ENCODE measurements around the gene ACADVL. TPM values are rescaled to one million over a fixed set of nuclear protein-coding genes. Genes with fewer than 3 reads are reported as not detected.

The ACADVL gene
- total RNA-seq, 1 experiment from 2014 or later = 558 TPM

DNA sequence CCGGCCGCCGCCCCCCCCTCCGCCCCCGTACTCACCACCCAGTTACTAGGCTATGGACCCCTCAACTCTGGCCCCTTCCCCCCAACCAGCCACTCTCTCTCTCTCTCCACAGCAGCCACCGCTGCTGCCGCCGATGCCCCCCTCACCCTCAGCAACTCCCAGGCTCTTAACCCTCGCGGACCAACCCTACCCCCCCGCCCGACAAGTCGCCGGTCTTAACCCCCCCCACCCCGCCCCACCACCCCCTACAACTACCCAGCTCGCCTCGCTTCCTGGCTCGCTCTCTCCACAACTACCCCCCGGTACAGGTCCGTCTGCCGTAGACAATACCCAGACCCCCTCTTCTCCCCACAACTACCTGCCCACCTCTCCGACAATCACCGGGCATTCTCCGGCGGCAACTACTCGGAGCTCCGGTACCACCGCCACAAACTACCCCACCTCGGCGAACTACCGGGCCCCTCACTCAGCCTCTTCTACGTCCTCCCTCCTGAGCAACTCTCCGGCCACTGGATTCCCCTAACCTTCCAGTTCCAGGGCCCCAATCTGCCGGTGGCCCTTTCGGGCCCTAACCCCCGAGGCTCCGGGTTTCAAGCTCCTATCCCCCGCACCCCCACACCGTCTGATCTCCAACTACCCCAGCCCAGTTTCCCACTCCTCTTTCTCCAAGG is 18.8 kb downstream of the ACADVL start:
- Histone ChIP-seq H2AFZ (ENCODE audit: low read length) (peak overlapping the region; percentile 50; the same call in 1 of the 2 replicates), H3K27me3 (ENCODE audit: low read length) (no peaks in the 10 kb centered on the region), H3K9me3 (ENCODE audit: low read length) (no peaks in the 10 kb centered on the region), H3K79me2 (ENCODE audit: low read length) (peaks cover 60% of the 10 kb centered on the region), H3F3A (ENCODE audit: low read length, unreplicated experiment) (peaks cover 8% of the 10 kb centered on the region), H4K20me1 (ENCODE audit: low read length) (no peaks in the 10 kb centered on the region), H3K4me2 (ENCODE audit: low read length) (peak overlapping the region; percentile 85), H3K9me2 (replicated peaks; ENCODE audit: low read length) (no peaks in the 10 kb centered on the region), H3K36me3 (ENCODE audit: low read depth, low read length) (peaks cover 13% of the 10 kb centered on the region; the same call in 1 of the 2 replicates), H3K4me3 (ENCODE audit: low read length) (peak overlapping the region; percentile 96), H3K27ac (ENCODE audit: low read length) (0 out of 2 replicates have a peak overlapping the region, but pooled peaks have one; percentile 32), H3K4me1 (ENCODE audit: insufficient read depth, low read length) (peaks cover 40% of the 10 kb centered on the region), H3K9ac (ENCODE audit: low read length) (peak overlapping the region; percentile 91)
- intact Hi-C loops (cut with micrococcal nuclease) = no loop called here
- BruUV-seq (replicated peaks) = no TSS peak
- POLR2A ChIA-PET (ENCODE audit: unreplicated experiment) = no interaction called here
- TF ChIP-seq, protein P1, sequence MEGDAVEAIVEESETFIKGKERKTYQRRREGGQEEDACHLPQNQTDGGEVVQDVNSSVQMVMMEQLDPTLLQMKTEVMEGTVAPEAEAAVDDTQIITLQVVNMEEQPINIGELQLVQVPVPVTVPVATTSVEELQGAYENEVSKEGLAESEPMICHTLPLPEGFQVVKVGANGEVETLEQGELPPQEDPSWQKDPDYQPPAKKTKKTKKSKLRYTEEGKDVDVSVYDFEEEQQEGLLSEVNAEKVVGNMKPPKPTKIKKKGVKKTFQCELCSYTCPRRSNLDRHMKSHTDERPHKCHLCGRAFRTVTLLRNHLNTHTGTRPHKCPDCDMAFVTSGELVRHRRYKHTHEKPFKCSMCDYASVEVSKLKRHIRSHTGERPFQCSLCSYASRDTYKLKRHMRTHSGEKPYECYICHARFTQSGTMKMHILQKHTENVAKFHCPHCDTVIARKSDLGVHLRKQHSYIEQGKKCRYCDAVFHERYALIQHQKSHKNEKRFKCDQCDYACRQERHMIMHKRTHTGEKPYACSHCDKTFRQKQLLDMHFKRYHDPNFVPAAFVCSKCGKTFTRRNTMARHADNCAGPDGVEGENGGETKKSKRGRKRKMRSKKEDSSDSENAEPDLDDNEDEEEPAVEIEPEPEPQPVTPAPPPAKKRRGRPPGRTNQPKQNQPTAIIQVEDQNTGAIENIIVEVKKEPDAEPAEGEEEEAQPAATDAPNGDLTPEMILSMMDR (conservative IDR thresholded peaks at IDR 0.05; ENCODE audit: low read depth, low read length) = no peak
- no peak for TF ChIP-seq EZH2 (IDR thresholded peaks at IDR 0.05; ENCODE audit: low read length, unreplicated experiment)
- no peak for TF ChIP-seq EZH2phosphoT487 (IDR thresholded peaks at IDR 0.05; ENCODE audit: borderline replicate concordance, low read length)
- DNase-seq (no peak), ATAC-seq (no peak)
- CTCF ChIA-PET = no interaction called here

- Histone ChIP-seq H3K79me2 (ENCODE audit: low read length) (peaks cover 54% of the 10 kb centered on the region), H3K4me2 (ENCODE audit: low read length) (peak within 1 kb of the TSS; percentile 99), H3K9me3 (ENCODE audit: low read length) (no peaks in the 10 kb centered on the region), H3K4me3 (ENCODE audit: low read length) (peak within 1 kb of the TSS; percentile 96), H3K9me2 (replicated peaks; ENCODE audit: low read length) (no peaks in the 10 kb centered on the region), H3K27me3 (ENCODE audit: low read length) (no peaks in the 10 kb centered on the region), H2AFZ (ENCODE audit: low read length) (peak within 1 kb of the TSS; percentile 50; the same call in 1 of the 2 replicates), H3K27ac (ENCODE audit: low read length) (peak within 1 kb of the TSS; percentile 32; the same call in 1 of the 2 replicates), H3K9ac (ENCODE audit: low read length) (peak within 1 kb of the TSS; percentile 91), H4K20me1 (ENCODE audit: low read length) (no peaks in the 10 kb centered on the region), H3K4me1 (ENCODE audit: insufficient read depth, low read length) (peaks cover 40% of the 10 kb centered on the region), H3F3A (ENCODE audit: low read length, unreplicated experiment) (peaks cover 8% of the 10 kb centered on the region), H3K36me3 (ENCODE audit: low read depth, low read length) (peaks cover 13% of the 10 kb centered on the region; the same call in 1 of the 2 replicates)
- ATAC-seq (peak; percentile 52), DNase-seq (peak; percentile 98)
- ChIA-PET CTCF (interaction anchor here (0.6 kb wide), 1 partner anchor 193 kb away, joined by 4 read pairs; no protein-coding TSS in a partner anchor), POLR2A (ENCODE audit: unreplicated experiment) (no interaction called here)
- no TSS peak for BruUV-seq (replicated peaks)
- intact Hi-C loops (cut with micrococcal nuclease) = loop anchor here (5.0 kb wide), 1 partner anchor 68 kb away; the partner anchor contains the start of gene EIF5A
- TF ChIP-seq, protein P1 (conservative IDR thresholded peaks at IDR 0.05; ENCODE audit: low read depth, low read length) = no peak
- no peak for TF ChIP-seq EZH2phosphoT487 (IDR thresholded peaks at IDR 0.05; ENCODE audit: borderline replicate concordance, low read length)
- TF ChIP-seq EZH2 (IDR thresholded peaks at IDR 0.05; ENCODE audit: low read length, unreplicated experiment) = no peak
These were observed 19.6 kb downstream of the ACADVL start, which contains the start of gene PHF23 for GRCh38 chr17:7239091-7240027. Gene PHF23, minus strand, starts transcription at chr17:7239457. Its CDS starts 178 bp downstream, at chr17:7239279.

Data from PC-3 (cell line).